MM.1S (cell line): ENCODE data around the gene SPRED1.

Experiments
- EZH2 ChIP-seq: fragments of 300-600 bp; sonication (generic); optimal IDR thresholded peaks from 2 replicates; pipeline ENCODE3; 2017; ENCODE audit warnings: low read depth, mild to moderate bottlenecking, antibody characterized with exemption, low read length, mixed read lengths
- EZH2phosphoT487 ChIP-seq: fragments of 300-600 bp; sonication (generic); IDR thresholded peaks from 2 replicates; pipeline ENCODE4 v1.6.1; 2018; ENCODE audit warnings: antibody characterized with exemption, low read length
- TF ChIP-seq, protein P1 (sequence below): fragments of 300-600 bp; sonication (generic); IDR thresholded peaks from 2 replicates; pipeline ENCODE4 v1.5.1; 2016; ENCODE audit warnings: antibody characterized with exemption, low read length, mixed read lengths

DNA sequence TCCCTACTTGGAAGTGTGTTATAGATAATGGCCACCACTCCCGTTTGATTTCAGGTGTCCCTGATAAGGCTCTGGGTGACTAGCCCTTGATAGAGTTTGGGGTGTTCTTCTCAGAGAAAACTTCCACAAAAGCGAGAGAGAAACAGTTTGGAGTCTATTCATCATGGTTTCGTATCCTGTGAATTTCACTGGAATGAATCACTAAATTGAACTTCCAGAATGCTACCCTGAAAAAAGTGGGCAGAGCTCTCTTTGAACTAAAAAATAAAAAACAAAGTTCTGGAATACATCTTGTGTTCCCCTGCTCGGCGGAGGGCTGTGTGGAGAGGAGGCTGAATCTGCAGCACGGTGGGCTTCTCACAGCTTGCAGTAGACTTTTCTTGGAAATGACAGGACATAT is 148.5 kb downstream of the SPRED1 start:
- TF ChIP-seq, protein P1, sequence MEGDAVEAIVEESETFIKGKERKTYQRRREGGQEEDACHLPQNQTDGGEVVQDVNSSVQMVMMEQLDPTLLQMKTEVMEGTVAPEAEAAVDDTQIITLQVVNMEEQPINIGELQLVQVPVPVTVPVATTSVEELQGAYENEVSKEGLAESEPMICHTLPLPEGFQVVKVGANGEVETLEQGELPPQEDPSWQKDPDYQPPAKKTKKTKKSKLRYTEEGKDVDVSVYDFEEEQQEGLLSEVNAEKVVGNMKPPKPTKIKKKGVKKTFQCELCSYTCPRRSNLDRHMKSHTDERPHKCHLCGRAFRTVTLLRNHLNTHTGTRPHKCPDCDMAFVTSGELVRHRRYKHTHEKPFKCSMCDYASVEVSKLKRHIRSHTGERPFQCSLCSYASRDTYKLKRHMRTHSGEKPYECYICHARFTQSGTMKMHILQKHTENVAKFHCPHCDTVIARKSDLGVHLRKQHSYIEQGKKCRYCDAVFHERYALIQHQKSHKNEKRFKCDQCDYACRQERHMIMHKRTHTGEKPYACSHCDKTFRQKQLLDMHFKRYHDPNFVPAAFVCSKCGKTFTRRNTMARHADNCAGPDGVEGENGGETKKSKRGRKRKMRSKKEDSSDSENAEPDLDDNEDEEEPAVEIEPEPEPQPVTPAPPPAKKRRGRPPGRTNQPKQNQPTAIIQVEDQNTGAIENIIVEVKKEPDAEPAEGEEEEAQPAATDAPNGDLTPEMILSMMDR = no peak
- TF ChIP-seq EZH2phosphoT487 = no peak
- TF ChIP-seq EZH2 = no peak
